Fibroblast of skin of back (primary cell): ENCODE data around the gene RNU4-1.
A peak's percentile ranks its signal among the peaks of the same experiment; 100 is the strongest.

Source experiments
- DNase-seq: peaks from one replicate; pipeline ENCODE4 v3.0.0-alpha.2; 2013

RNU4-1 gene

GRCh38 chr12:120290609-120291305 lies 2.3 kb downstream of the RNU4-1 start:
- no peak for DNase-seq

- DNase-seq = no peak
These were observed 5.5 kb downstream of the RNU4-1 start for GRCh38 chr12:120287491-120287890.

- DNase-seq = peak; percentile 44
These were observed 6.1 kb downstream of the RNU4-1 start for GRCh38 chr12:120286768-120287490.

- no peak for DNase-seq
These were observed 8.7 kb downstream of the RNU4-1 start for GRCh38 chr12:120284381-120284780.

- no peak for DNase-seq
These were observed 9.7 kb downstream of the RNU4-1 start for GRCh38 chr12:120283318-120283717.

- no peak for DNase-seq
These were observed 14.6 kb downstream of the RNU4-1 start for GRCh38 chr12:120278137-120279069.

GRCh38 chr12:120276734-120277133 lies 16.3 kb downstream of the RNU4-1 start:
- DNase-seq = peak; percentile 49

GRCh38 chr12:120267736-120268135 lies 25.3 kb downstream of the RNU4-1 start:
- no peak for DNase-seq

- no peak for DNase-seq
These were observed 26.7 kb downstream of the RNU4-1 start for GRCh38 chr12:120266180-120266870.

GRCh38 chr12:120265473-120266179 lies 27.4 kb downstream of the RNU4-1 start, which contains the start of gene PXN:
TSS of gene PXN (minus strand) at chr12:120265730. CDS start at chr12:120265629, 101 bp downstream.
- DNase-seq = peak; percentile 74

- DNase-seq = no peak
These were observed 28.0 kb downstream of the RNU4-1 start for GRCh38 chr12:120264904-120265472.

- no peak for DNase-seq
These were observed 28.7 kb downstream of the RNU4-1 start for GRCh38 chr12:120264086-120264903.

- peak; percentile 29 for DNase-seq
These were observed 29.3 kb downstream of the RNU4-1 start for GRCh38 chr12:120263748-120264085.

GRCh38 chr12:120262852-120263747 lies 29.9 kb downstream of the RNU4-1 start:
- peak; percentile 54 for DNase-seq

- no peak for DNase-seq
These were observed 30.8 kb downstream of the RNU4-1 start for GRCh38 chr12:120261951-120262851.

- no peak for DNase-seq
These were observed 32.4 kb downstream of the RNU4-1 start for GRCh38 chr12:120260607-120261006.

- DNase-seq = no peak
These were observed 33.4 kb downstream of the RNU4-1 start for GRCh38 chr12:120259418-120260202.
